GM12864 (cell line): ENCODE results near the gene CFAP300.

Source experiments
- DNase-seq: peaks from one replicate; pipeline ENCODE4 v3.0.0-alpha.2; 2011; ENCODE audit warnings: low read depth
- H3K4me3 ChIP-seq: 2 replicates; pipeline ENCODE4 v1.5.1; 2011; ENCODE audit warnings: mild to moderate bottlenecking, low read depth, low read length, control low read depth
- TF ChIP-seq, protein P1 (sequence below): IDR thresholded peaks from 2 replicates; pipeline ENCODE4 v1.5.1; 2011; ENCODE audit warnings: low read depth, mild to moderate bottlenecking, moderate library complexity, low read length, control low read depth, inconsistent platforms; ENCODE audit errors: missing control alignments

Gene CFAP300

DNA sequence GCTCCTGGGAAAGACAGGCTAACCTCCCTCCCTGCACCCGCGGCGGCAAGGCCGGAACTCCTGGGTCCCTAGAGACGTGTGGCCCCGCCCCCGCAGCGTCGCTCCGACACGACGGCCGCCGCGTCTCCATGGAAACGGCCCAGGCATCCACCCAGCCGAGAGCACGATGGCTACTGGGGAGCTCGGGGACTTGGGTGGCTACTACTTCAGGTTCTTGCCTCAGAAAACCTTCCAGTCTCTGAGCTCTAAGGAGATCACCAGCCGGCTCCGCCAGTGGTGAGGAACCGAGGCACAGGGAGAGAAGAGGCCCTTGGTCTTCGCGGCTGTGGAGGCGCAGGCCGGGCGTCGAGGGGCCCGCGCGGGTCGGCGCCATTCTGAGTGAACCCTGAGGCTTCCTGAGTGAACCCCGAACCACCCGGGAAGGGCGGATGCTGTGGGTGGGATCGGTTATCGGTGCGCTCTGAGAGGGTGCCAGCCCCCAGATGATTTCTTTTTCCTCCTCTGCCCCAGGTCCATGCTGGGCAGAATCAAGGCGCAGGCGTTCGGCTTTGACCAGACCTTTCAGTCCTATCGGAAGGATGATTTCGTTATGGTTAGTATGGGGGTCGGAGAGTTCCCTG lies at the start of gene CFAP300:
Gene CFAP300 (plus strand): TSS at position 133 of the 620 bp plus-strand sequence. CDS start 34 bp downstream, at position 167.
- no peak for DNase-seq
- TF ChIP-seq, protein P1, sequence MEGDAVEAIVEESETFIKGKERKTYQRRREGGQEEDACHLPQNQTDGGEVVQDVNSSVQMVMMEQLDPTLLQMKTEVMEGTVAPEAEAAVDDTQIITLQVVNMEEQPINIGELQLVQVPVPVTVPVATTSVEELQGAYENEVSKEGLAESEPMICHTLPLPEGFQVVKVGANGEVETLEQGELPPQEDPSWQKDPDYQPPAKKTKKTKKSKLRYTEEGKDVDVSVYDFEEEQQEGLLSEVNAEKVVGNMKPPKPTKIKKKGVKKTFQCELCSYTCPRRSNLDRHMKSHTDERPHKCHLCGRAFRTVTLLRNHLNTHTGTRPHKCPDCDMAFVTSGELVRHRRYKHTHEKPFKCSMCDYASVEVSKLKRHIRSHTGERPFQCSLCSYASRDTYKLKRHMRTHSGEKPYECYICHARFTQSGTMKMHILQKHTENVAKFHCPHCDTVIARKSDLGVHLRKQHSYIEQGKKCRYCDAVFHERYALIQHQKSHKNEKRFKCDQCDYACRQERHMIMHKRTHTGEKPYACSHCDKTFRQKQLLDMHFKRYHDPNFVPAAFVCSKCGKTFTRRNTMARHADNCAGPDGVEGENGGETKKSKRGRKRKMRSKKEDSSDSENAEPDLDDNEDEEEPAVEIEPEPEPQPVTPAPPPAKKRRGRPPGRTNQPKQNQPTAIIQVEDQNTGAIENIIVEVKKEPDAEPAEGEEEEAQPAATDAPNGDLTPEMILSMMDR = no peak
- no peak within 1 kb of the TSS for H3K4me3 ChIP-seq

DNA sequence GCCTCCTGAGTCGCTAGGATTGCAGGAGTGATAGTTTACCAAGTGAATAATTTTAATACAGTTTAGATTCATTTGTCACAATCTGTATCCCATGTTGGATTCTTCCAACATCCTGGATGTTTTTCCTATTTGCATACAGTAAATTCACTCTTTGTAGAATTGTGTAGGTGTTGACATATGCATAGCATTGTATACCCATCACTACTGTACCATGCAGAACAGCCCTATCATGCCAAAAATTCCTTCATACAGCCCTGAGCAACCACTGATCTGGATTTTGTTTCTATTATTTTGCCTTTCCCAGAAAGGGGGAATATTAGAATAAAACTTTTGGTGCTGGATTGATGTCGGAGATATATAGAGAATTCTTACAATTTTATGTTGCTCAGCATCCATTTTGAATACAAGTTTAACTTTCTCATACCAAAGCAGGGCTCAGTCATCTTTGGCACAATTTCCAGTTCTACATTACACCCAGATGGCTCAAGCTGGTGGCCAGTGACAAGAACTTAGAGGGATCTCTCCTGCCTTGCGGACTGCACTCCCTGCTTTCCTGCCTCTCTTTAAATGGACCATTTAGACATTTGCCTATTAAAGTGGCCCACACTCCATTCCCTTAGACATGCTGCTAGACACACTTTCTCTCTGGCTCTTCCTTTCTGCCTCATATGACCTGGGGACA lies 45.4 kb upstream of the CFAP300 start:
- TF ChIP-seq, protein P1 = no peak
- DNase-seq = no peak

DNA sequence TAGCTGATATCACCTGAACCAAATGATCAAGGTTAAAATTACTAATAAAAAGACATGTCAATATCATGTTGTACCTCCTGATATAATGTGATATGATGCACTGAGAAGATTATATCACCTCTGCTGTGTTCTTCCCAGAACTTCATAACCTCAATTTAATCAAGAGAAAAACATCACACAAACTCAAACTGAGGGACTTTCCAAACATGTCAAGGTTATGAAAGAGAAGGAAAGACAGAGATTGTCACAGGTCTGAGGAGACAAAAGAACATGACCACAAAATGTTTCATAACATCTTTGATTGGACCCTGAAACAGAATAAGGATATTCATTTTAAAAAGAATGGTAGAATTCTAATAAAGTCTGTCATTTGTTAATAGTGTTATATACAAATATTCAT lies 43.0 kb upstream of the CFAP300 start:
- TF ChIP-seq, protein P1 = no peak
- H3K4me3 ChIP-seq = no peak overlapping the region
- no peak for DNase-seq

More for the DNA sequence above, 45.4 kb upstream of the CFAP300 start:
- no peak overlapping the region for H3K4me3 ChIP-seq

DNA sequence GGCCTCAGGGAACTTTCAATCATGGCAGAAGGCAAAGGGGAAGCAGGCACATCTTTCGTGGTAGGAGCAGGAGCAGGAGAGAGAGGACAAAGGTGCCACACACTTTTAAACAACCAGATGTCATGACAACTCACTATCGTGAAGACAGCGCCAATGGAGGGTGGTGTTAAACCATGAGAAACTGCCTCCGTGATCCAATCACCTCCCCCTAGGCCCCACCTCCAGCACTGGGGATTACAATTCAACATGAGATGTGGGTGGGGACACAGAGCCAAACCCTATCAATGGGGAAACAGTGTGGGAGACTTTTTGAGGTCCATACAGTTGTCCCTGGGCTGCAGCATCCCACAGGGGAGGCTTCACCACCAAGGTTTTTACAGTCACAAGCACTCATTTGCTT lies 41.9 kb upstream of the CFAP300 start:
- DNase-seq = no peak
- H3K4me3 ChIP-seq = no peak overlapping the region
- TF ChIP-seq, protein P1 = no peak

DNA sequence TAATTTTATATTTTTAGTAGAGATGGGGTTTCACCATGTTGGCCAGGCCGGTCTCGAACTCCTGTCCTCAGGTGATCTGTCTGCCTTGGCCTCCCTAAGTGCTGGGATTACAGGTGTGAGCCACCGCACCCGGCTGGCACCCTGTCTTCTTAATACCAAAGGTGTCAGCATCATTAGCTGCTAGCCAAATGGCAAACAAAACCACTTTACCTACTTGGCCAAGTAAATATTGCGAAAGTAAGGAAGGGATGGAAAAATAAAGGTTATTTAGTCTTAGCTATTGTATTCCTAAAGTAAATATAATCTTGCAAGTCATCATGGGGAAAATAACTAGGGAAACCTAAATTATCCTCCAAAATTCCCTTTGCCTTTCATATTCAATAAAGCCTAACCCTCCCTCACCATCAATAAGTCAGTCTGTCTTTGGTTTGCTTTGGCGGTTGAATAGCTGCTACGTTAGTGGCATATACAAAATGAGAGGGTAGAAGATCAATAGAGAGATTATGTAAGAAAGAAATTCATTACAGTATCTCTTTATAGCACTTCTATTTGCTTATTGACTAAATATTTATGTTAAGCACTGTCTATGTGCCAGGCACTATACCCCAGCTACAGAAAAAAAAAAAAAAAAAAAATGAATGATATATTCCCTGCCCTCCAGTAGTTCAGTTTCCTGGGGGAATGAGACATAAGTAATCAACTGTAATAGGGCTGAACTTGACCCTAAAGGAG lies 40.2 kb upstream of the CFAP300 start:
- no peak overlapping the region for H3K4me3 ChIP-seq
- TF ChIP-seq, protein P1 = no peak
- DNase-seq = no peak

DNA sequence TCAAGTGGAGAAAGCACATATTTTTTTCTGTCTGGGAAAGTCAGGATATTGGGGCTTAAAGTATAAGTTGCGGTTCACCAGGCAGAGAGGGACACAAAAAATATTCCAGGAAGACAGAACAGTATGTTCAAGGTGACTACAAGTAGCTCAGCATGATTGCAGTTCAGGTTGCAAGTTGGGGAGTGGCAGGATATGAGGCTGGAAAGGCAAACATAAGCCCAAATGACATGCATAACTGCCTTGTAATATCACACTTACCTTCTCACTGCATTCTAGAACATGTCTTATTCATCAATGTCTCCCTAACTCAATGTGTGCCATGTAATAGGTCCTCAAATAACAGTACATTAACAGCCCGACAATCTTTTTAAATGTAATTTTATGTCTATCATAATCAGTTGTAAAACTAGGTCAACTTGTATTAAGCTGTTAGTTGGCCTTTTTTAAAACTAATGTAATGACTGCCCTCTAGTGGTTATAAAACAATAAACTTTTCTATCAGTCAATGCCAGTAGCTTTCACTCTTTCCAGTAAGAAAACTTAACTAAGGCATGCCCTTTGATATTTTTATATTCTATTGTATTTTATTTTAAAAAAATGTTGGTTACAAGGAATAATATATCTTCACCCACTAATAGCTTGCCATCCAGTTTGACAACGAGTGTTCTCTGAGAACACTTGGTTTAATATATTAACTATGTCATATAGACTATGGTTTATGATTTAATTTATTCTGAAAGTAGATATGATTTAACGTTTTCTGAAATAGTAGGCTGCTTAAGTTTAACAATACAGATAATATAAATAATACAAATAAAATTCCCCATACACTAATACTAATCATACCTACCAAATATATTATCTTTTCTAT lies 39.4 kb upstream of the CFAP300 start:
- H3K4me3 ChIP-seq = no peak overlapping the region
- TF ChIP-seq, protein P1 = no peak
- DNase-seq = no peak
